Measurements from ENCODE around the gene TPRN. TPM values are rescaled to one million over a fixed set of nuclear protein-coding genes. Genes with fewer than 3 reads are reported as not detected.

TPRN gene
- total and polyA plus RNA-seq, 9 of the 15 experiments (the other 6 are each of a cell fraction or from before 2014, with no cell fraction given): 0.31 to 31.9 (median 4.4) TPM

DNA sequence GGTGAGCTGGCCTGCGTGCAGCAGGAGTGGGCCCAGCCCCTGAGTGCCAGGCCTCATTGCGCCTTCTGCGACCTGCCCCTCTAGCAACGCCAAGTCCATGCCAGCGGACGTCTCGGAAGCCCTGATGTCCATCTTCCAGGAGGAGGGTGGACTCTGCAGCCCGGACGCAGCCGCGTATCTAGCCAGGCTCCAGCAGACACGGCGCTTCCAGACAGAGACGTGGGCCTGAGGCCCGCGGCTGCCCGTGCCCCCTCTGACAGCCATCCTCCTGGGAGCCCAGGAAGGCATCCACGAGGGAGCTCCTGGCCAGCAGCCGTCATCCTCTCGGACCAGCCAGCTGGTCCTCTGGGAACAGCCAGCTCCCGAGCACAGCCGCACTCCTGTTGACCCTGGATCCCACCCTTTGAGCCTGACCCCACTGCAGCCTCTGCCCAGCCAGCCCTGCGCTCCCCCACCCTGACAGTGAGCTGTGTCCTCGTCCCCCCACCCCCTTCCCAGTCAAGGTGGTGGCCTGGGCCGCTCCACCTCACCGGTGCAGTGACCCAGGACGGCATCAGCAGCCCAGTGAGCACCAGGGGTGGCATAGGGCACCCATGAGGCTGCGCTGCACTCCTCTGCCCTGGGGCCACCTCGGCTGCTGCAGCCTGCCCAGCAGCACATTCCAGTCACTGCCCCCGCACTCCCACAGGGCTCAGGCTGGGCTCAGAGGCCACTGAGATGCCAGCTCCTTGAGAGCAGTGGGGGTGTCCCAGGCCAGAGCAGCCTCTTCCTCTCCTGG lies 15.8 kb upstream of the TPRN start:
- peak overlapping the region in 1 of 2 experiments; percentile 92; a peak in 2 of 4 replicates for H3K9ac ChIP-seq (ENCODE audit: insufficient read depth in 1 of 2, low read depth in 2 of 2, low read length in 2 of 2)
- POLR2A ChIA-PET: interaction anchor here (0.6 to 1.6 kb wide), 6 partner anchors 10 to 89 kb away, joined by 3 to 5 read pairs (median 4); no protein-coding TSS in a partner anchor
- H3K9me1 ChIP-seq (ENCODE audit: control insufficient read depth, insufficient read depth, low read length): no peaks in the 10 kb centered on the region
- peaks cover 35% of the 10 kb centered on the region; the same call in 2 of the 3 replicates for H3K36me3 ChIP-seq (ENCODE audit: control insufficient read depth, insufficient read depth, low read length)
- FAIRE-seq (no peak), DNase-seq (ENCODE audit: extremely low read depth in 1 of 4, low spot score in 3 of 4) (no peak), ATAC-seq (no peak)
- H2AFZ ChIP-seq (ENCODE audit: low read depth, low read length): no peak overlapping the region
- peaks cover 2% of the 10 kb centered on the region; the same call in 1 of the 2 replicates for H4K20me1 ChIP-seq (replicated peaks; ENCODE audit: control insufficient read depth, insufficient read depth, low read length)
- CTCF ChIA-PET (ENCODE audit: low intra/inter-chr PET ratio): no interaction called here
- BruUV-seq (replicated peaks): no TSS peak
- H3K27ac ChIP-seq (ENCODE audit: extremely low read depth, low read depth, low read length): no peak overlapping the region
- H3K4me3 ChIP-seq: no peak overlapping the region
- H3K27me3 ChIP-seq (ENCODE audit: control insufficient read depth in 2 of 2, insufficient read depth in 2 of 2, low read length in 2 of 2): no peaks in the 10 kb centered on the region
- no peaks in the 10 kb centered on the region for H3K9me3 ChIP-seq (replicated peaks; ENCODE audit: control insufficient read depth, insufficient read depth, low read depth, low read length)
- no peak overlapping the region; the same call in 1 of the 2 replicates for H3K4me2 ChIP-seq (ENCODE audit: insufficient read depth, low read length)
- intact Hi-C loops (cut with micrococcal nuclease): no loop called here
- peaks cover 27 to 88% of the 10 kb centered on the region in 2 experiments for H3K4me1 ChIP-seq (replicated peaks in 1 of 2; ENCODE audit: control insufficient read depth in 2 of 2, insufficient read depth in 2 of 2, low read length in 2 of 2)
- in situ Hi-C loops (cut with MboI): no loop called here
- no peak for TF ChIP-seq FOXA3 (CRISPR knock-in tag; conservative IDR thresholded peaks at IDR 0.05 in 1 of 2, IDR thresholded peaks at IDR 0.05 in 1 of 2)
- no peak for TF ChIP-seq CBX2 (IDR thresholded peaks at IDR 0.05; ENCODE audit: insufficient read depth, low read length, poor library complexity, severe bottlenecking)
- no peak for TF ChIP-seq SP2 (IDR thresholded peaks at IDR 0.05; ENCODE audit: extremely low read depth, low read depth, low read length, poor library complexity, severe bottlenecking)
- 0 out of 2 replicates have a peak, but pooled peaks have one; percentile 13 for TF ChIP-seq RBFOX2 (IDR thresholded peaks at IDR 0.05; ENCODE audit: low read depth, low read length)
- 92% methylated on average over 24 of the region's 30 CpGs for WGBS (ENCODE audit: insufficient coverage, low coverage, missing lambda C conversion rate)
- peaks cover 18% of the 10 kb centered on the region; the same call in 2 of the 3 replicates for H3K79me2 ChIP-seq (ENCODE audit: control insufficient read depth, insufficient read depth, low read length)
